ENCODE measurements around the gene IFT43. TPM values are rescaled to one million over a fixed set of nuclear protein-coding genes. Genes with fewer than 3 reads are reported as not detected.

IFT43 gene
- polyA plus RNA-seq, 1 experiment, result 58.9 TPM

- CTCF ChIA-PET, result interaction anchor here (2.0 kb wide), 1 partner anchor 10 kb away, joined by 11 read pairs; no protein-coding TSS in a partner anchor
- no peak for DNase-seq (ENCODE audit: low read depth)
Measured at GRCh38 chr14:76040704-76041103, 55.1 kb downstream of the IFT43 start.

GRCh38 chr14:76045773-76046172, 60.2 kb downstream of the IFT43 start:
- no peak for DNase-seq (ENCODE audit: low read depth)
- H3K4me3 ChIP-seq (ENCODE audit: low read depth, low read length), result no peak overlapping the region
- CTCF ChIA-PET, result interaction anchor here (1.8 to 6.8 kb wide), 2 partner anchors 307 to 342 kb away, joined by 9 to 122 read pairs; no protein-coding TSS in a partner anchor
- TF ChIP-seq CTCF (IDR thresholded peaks at IDR 0.05; ENCODE audit: insufficient read depth, low read depth, low read length), result no peak
- POLR2A ChIA-PET, result no interaction called here
- H3K36me3 ChIP-seq (ENCODE audit: control insufficient read depth, insufficient read depth, low read length), result peaks cover 5% of the 10 kb centered on the region
- H3K27me3 ChIP-seq (ENCODE audit: control insufficient read depth, insufficient read depth, low read length), result no peaks in the 10 kb centered on the region

More at GRCh38 chr14:76040704-76041103, 55.1 kb downstream of the IFT43 start:
- TF ChIP-seq CTCF (IDR thresholded peaks at IDR 0.05; ENCODE audit: insufficient read depth, low read depth, low read length), result no peak
- Histone ChIP-seq H3K36me3 (ENCODE audit: control insufficient read depth, insufficient read depth, low read length) (peaks cover 5% of the 10 kb centered on the region), H3K4me3 (ENCODE audit: low read depth, low read length) (no peak overlapping the region), H3K27me3 (ENCODE audit: control insufficient read depth, insufficient read depth, low read length) (no peaks in the 10 kb centered on the region)
- POLR2A ChIA-PET, result no interaction called here

GRCh38 chr14:76050250-76050649, 64.7 kb downstream of the IFT43 start:
- CTCF ChIA-PET, result interaction anchor here (0.7 to 6.8 kb wide), 32 partner anchors 9 to 591 kb away, joined by 3 to 122 read pairs (median 5); partner anchors contain the start of genes GPATCH2L and TGFB3

GRCh38 chr14:76050797-76051392, 65.3 kb downstream of the IFT43 start:
- Histone ChIP-seq H3K36me3 (ENCODE audit: control insufficient read depth, insufficient read depth, low read length) (no peaks in the 10 kb centered on the region), H3K27me3 (ENCODE audit: control insufficient read depth, insufficient read depth, low read length) (no peaks in the 10 kb centered on the region), H3K4me3 (ENCODE audit: low read depth, low read length) (no peak overlapping the region)
- peak; percentile 9 for DNase-seq (ENCODE audit: low read depth)
- TF ChIP-seq CTCF (IDR thresholded peaks at IDR 0.05; ENCODE audit: insufficient read depth, low read depth, low read length), result peak; percentile 67
- POLR2A ChIA-PET, result no interaction called here
- CTCF ChIA-PET, result interaction anchor here (0.7 to 6.8 kb wide), 37 partner anchors 9 to 597 kb away, joined by 3 to 122 read pairs (median 5); partner anchors contain the start of genes GPATCH2L and TGFB3

More at GRCh38 chr14:76050250-76050649, 64.7 kb downstream of the IFT43 start:
- POLR2A ChIA-PET, result no interaction called here
- DNase-seq (ENCODE audit: low read depth), result no peak
- H3K36me3 ChIP-seq (ENCODE audit: control insufficient read depth, insufficient read depth, low read length), result no peaks in the 10 kb centered on the region
- TF ChIP-seq CTCF (IDR thresholded peaks at IDR 0.05; ENCODE audit: insufficient read depth, low read depth, low read length), result no peak
- H3K4me3 ChIP-seq (ENCODE audit: low read depth, low read length), result no peak overlapping the region
- H3K27me3 ChIP-seq (ENCODE audit: control insufficient read depth, insufficient read depth, low read length), result no peaks in the 10 kb centered on the region

GRCh38 chr14:76051717-76052465, 66.3 kb downstream of the IFT43 start:
- POLR2A ChIA-PET, result no interaction called here
- CTCF ChIA-PET, result interaction anchor here (0.7 to 6.8 kb wide), 22 partner anchors 10 to 596 kb away, joined by 3 to 122 read pairs (median 6); partner anchors contain the start of gene GPATCH2L
- Histone ChIP-seq H3K27me3 (ENCODE audit: control insufficient read depth, insufficient read depth, low read length) (no peaks in the 10 kb centered on the region), H3K36me3 (ENCODE audit: control insufficient read depth, insufficient read depth, low read length) (no peaks in the 10 kb centered on the region), H3K4me3 (ENCODE audit: low read depth, low read length) (no peak overlapping the region)
- no peak for TF ChIP-seq CTCF (IDR thresholded peaks at IDR 0.05; ENCODE audit: insufficient read depth, low read depth, low read length)
- no peak for DNase-seq (ENCODE audit: low read depth)
